GM19452 (cell line): Measurements from ENCODE around the gene LCN9.

Experiments
- ATAC-seq: cut with Tn5 transposase; IDR thresholded peaks from one replicate; pipeline ENCODE4 v1.9.1; 2021; ENCODE audit not compliant: unreplicated experiment

The LCN9 gene

DNA sequence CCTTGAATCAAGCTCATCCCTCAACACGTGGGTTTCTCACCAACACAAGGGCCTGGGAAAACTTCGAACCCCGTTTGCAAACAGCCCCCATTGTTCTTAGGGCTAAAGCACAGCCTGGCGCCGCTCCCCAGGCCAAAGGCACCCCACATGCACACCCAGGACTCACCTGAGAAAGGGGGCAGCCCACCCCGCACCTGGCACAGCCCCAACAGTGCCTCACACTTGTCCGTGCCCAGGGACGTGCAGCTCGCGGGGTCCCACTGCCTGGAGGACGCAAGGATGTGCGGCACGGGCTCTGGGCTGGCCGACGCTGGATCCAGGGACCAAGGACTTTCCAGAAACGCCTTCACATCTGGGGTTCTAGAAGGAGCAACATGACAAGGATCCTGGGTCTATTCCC lies 33.3 kb downstream of the LCN9 start:
- ATAC-seq = no peak

DNA sequence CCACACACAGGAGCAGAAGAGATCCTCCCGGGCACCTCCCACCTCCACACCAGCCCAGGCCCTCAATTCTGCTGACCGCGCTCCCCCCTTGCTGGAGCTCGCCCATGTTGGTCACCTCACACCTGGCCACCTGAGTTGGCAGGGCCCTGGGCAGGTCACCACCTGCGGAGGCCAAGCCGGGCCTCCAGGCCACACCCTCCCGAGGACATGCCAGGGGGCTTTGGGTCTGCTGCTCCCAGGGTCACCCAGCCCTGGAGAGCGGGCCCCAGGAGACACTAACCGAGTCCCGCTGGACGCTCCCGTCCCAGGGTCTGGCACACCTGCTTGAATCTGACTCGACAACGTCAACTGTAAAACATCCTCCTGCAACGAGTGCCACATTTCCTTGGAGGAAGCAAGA lies 34.1 kb downstream of the LCN9 start:
- no peak for ATAC-seq

DNA sequence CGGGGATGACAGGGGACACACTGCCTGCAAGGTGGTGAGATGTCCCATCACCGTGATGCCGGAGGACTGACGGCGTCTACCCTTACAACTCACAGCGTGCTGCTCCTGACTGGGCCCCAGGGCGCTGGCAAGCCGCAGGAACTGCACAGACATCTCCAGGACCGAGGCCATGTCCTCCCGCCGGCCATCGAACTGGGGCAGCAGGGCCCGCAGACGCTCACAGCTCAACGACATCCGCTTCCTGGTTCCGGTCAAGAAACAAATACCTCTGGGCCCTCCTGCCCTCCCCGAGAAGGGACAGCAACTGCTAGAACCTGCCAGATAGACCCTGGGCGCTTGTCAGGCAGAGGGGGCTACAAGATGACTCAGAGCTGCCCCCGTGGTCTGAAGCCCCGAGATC lies 35.1 kb downstream of the LCN9 start:
- no peak for ATAC-seq

DNA sequence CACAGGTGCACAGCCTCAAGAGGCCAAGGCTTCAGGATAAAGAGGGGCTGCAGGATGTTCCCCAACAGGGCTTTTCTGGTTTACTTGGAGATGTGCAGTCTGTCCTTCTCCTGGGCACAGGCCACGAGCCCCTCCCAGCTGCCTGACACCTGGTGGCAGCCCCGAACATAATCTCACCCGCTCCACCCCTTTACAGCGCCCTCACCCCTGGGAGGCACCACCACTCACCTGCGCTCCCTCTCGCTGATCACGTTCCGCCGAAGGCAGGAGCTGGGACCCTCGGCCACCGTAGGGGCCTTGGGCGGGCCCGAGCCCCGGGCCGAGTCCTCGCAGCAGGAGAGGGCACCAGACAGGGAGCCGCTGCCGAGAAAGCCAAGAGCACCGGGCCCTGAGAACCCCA lies 35.7 kb downstream of the LCN9 start:
- ATAC-seq = no peak

DNA sequence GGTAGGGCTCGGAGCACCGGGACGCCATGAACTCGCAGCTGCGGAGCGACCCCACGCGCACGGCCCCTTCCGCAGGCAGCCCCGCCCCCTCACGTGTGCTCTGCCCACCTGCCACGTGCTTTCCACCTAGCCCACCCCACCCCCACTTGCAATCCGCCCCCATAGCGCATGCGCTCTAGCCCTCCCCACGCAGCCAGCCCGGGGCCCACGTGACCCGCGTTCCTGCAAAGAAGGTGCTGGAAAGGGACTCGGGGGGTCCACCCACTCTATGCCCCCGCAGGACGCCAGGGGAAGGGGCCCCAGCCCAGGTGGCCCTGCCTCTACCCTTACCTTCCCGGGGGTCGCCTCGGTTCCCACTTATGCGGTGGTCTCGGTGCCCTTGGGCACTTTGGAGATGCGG lies 36.3 kb downstream of the LCN9 start, which contains the start of gene SOHLH1:
Gene SOHLH1 (minus strand): TSS at position 42 of the 400 bp plus-strand sequence. CDS start 14 bp downstream, at position 28.
- no peak for ATAC-seq

DNA sequence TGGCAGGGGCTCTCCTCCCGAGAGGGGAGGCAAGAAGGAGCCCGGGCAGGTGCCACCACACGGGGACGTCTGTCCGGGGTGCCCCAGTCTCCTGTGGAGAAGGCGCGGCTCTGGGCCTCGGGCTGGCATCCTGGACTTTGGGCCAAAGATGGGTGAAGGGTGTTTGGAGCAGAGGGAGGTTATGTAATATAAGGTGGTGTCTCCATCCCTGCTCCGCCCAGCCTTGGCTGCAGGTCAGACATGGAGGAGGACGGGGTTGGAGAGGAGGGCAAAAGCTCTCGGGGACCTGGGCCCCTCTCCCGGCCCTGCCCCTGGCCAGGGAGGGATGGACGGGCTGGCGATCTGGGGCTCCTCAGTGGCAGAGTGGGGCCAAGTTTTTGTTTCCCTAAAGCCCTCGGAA lies 37.4 kb downstream of the LCN9 start:
- ATAC-seq = no peak

DNA sequence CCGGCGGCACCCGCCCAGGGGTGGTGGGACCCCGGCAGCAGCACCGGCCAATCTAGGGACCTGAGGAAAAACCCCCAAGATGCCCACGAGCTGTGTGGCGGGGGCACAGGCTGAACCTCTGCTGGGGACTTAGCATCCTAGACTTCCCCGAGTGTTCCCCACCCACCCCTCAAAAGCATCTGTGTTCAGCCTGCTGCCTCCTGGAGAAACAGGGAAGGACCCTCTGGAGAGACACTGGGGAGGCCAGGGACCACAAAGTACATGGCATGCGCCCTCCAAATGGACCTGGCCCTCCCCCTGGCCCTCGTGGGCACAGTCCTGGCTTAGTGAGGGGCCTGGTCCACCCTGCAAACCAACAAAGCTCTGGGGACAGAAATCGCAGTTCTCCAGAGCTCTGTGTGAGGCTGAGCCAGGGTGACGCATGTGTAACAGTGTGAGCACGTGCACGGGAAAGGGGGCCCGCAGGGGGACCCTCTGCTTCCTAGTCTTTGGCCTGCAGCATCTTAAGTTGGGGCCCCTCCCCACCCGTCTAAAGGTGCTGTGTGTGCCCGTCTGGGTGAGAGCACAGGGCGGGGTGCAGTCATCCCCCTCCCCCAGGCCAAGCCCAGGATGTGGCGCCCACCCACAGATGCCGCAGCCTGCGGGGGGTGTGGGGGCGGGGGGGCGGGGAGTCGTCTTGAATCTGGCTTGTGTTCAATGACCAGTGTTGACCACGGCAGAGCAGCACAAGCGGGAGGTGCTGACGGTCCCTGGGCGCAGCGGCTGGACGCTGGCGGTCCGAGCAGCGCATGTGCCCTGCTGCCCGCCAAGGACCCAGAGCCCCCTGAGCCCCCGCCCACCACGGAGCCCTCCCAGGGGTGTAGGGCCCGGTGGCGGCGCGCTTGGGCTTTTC lies 38.2 kb downstream of the LCN9 start:
- no peak for ATAC-seq

DNA sequence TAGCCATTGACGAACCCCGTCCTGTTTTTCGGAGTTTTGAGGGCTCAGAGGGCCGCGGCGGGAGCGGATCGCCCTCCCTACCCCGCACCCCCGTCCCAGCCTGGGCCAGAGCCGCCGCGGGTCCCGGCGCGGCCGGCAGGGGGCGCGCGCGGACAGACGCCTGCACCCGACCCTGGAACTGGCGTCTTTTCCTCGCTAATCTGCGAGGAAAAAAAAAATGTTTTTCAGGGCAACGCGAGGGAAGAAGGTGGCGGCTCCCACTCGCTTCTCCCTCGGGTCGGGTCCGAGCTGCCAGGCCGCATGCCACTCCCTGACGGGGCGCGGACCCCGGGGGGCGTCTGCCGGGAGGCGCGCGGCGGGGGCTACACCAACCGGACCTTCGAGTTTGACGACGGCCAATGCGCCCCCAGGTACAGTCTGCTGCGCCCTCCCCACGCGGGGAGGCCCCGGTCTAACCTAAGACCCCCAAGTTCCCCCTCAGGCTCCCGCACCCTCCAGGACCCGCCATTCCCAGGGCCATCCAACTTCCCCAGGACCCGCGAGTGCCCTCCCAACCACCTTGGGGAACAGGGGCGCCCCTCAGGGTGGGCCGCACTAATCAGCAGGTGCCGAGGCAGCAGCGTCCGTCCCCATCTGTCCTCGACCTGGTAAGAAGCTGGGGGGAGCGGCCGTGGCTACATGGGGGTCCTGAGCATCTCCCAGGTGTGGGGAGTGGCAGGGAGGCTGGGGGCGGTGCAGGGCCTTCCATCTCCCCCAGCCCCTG lies 39.0 kb downstream of the LCN9 start, which contains the start of gene KCNT1:
Gene KCNT1 (plus strand): TSS at position 227 of the 763 bp plus-strand sequence. CDS start 74 bp downstream, at position 301.
- ATAC-seq = no peak

DNA sequence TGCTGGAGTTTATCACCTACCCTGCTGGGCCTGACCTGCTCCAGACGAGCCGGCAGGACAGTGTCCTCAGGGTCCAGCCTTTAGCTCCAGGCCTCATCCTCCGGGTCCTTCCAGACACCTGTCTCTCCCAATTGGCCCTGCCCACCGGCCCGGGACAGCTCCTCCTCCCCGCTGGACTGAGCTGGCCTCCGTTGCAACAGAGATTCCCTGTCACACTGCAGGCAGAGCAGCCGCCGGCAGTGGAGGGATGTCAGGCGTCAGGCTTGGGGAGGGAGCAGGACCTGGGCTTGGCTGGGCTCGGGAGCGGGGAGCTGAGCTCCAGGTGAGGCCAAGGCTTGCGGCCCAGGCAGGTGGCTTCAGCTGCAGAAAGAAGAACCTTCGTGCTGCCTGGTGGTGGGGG lies 40.6 kb downstream of the LCN9 start:
- no peak for ATAC-seq

DNA sequence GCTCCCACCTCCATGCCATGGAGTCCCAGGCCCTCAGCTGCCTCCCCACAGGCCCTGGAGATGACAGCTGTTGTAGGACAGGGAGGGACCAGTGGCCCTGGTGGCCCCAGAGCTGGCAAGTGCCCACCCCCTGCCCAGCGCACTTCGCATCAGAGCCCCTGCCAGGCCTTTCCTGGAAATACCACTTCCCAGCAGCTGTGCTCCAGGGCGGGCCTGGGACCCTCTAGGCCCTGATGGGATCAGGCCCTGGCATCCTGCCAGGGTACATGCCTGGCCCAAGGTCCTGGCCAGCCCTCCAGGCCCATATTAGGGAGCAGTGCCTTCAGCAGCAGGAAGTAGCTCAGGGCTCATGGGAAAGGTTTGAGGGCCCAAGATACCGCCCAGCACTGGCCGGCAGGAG lies 41.4 kb downstream of the LCN9 start:
- no peak for ATAC-seq

DNA sequence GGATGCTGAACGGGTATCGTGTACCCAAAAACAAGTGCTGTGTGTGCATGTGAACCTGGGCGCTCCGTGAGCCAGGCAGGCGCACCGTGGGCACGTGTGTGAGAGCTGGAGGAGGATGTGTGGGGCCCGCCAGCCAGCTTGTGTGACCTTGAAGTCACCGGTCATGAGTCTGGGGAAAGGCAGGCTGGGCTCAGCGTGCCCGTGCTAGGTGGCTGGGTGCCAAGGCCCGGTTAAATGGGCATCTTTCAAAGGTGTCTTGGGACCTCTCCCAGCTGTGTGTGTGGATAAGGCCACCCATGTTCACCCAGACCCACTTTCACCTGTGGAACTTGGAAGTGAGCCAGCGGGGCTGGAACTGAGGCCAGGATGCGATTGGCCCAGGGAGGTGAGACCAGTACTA lies 42.3 kb downstream of the LCN9 start:
- ATAC-seq = no peak

DNA sequence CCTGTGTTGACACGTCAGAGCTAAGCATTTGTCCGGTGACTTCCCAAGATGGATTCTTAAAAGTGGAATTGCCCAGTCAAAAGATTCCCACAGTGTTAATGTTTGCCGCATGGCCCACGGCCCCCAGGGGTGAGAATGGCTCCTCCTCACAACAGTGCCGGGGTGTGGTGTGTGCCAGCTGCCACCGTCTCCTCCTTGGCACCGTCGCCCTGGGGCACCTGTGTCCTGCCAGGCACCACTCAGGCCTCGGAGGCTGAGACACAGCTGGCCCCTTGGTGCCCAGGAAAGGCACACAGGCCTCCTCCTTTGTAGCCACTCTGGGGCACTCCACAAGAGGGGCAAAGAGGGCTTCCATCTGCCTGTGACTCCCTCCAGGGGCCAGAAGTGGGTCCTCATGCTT lies 43.2 kb downstream of the LCN9 start:
- no peak for ATAC-seq

DNA sequence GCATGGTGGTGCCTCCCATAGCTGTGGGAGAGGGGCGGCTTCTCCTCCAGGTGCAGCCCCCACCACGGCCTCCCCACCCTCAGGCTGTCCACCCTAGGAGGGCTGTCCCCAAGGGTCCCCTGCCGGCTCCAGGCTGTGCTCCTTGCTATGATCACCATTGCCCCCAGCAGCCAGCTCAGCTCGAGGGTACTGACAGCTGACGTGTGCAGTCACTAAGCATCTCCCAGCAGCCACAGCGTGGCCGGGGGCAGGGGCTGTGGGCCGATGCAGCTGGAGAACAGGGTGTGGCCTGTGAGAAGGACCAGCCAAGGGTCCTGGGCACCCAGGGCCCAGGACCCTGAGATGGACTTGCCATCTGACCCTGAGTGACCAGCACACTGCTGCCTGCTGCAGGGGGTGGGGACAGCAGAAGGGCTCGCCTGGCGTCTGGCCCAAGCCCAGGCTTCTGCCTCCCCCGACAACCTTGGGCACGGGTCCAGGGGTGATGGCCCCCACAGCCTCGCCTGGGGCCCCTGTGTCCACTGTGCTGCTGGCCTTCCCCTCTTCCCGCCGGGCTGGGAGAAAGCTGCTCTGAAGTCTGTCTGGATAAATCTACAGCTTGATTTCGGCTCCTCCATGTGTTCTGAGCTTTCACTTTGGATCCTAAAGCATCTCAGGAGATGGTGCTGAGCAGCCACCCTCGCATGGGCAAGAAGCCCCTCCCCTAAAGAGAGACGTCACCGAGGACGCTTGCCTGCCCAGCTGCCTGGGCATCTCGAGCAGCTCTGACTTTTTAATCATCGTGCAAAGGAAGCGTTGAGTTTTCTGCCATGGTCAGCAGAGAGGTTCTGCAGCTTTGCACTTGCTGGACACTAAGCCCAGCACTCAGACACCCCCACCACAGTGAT lies 44.4 kb downstream of the LCN9 start:
- ATAC-seq = no peak

DNA sequence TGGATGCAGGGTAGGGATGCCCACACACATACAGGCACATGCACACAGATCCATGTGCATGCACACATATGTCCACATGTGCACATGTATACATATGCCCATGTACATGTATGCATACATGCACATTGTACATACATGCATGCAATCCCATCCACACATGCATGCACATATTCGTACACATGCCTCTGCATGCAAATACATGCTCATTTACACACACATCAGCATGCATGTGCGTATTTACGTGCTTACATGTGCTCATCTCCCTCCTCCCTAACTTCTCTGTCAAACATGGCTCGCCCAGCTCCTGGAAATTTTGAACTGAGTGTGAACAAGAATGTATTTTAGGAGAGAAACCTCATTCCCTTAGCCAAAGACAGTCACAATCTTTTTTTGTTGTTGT lies 45.1 kb downstream of the LCN9 start:
- ATAC-seq = no peak

DNA sequence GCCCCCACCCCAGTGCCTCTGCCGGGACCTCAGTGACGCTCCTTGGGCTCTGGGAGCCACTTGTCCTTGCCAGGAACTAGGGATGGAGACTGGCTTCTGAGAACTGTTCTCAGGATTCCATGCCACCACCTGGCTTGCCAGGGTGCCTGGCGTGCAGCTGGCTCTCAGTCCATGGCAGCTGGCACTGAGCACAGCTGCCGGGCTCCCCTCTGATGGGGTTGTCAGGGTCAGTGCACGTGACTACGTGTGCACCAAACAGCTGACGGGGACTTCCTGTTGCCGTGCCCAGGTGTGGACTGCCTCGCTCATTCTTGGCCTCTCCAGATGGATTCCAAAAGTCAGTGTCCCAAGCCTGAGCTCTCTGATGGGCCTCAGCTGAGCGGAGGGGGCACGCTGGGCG lies 48.3 kb downstream of the LCN9 start:
- no peak for ATAC-seq

DNA sequence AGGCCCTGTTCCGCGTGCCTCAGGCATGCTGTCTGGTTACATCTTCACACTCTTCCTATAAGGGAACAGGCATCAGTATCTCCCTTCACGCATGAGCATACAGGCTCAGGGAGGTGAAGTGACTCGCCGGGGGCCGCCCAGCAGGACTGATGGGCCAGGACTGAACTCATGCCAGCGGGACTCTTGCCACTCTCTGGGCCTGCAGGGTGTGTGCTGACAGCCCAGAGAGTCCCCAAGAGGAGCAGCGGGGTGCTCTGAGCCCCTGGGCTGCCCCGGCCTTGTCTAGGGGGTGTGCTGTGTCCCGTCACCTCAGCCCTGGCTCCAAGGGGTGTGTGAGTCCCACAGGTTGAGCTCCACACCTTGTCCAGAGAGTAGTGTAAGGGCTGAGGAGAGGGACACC lies 48.8 kb downstream of the LCN9 start:
- ATAC-seq = no peak

DNA sequence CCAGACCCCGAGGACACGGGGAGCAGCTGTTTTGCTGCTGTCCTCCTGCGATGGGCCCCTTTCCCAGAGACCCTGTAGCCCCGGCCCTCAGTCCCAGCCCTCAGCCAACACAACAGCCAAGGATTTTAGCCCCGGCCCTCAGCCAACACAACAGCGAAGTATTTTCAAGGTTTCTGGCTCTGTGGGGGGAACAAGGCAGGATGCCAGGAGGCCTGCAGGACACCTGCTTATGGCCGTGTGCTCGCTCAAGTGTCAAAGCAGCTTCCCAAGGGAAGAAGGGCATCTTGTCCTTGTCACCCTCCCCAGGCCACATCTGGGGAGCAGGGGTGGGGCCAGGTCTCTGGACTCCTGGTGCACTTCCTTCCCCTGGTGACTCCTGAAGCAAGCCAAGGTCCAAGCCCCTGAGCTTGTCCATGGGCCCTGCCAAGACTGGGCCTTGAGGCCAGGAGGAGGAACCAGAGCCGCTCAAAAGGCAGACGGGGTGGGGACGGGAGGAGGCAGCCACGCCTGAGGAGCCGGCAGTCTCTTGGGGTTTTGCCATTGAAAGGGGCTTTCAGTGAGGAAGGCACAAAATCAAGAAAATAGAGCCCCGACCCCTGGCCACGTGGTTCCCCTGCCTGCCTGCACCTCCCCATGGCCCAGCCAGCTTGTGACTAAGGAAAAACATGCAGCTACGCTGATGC lies 49.6 kb downstream of the LCN9 start:
- no peak for ATAC-seq

DNA sequence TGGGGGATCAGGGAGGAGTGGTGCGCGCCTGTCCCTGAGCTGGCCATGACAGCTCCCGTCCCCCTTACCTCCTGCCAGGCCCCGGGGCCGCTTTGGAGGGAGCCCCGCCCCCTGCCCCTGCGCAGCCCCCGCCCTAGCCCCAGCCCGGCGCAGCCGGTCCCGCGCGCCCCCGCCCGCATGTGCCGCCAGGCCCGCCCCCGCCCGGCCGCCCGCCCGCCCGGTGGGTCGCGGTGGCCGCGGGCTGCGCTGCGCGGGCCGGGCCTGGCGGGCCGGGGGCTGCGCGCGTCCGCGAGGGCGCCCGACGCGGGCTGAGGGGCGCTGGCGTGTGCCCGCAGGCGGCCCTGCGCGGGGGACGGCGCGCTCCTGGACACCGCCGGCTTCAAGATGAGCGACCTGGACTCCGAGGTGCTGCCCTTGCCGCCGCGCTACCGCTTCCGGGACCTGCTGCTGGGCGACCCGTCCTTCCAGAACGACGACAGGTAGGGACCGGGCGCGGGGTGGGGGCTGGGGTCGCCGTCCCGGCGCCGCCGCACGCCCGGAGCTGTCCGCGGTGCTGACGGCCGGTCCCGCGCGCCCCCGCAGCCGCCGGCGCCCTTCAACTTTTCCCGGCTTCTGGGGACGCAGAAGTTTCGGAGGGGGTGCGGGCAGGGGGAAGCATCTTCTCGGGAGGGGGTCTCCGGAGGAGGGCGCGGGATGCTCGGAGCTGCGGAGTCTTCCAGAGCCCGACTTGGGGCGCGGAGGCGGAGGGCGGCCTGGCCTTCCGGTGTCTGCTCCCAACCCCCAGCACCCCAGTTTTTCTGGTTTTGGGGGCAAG lies 51.3 kb downstream of the LCN9 start:
- ATAC-seq = no peak

DNA sequence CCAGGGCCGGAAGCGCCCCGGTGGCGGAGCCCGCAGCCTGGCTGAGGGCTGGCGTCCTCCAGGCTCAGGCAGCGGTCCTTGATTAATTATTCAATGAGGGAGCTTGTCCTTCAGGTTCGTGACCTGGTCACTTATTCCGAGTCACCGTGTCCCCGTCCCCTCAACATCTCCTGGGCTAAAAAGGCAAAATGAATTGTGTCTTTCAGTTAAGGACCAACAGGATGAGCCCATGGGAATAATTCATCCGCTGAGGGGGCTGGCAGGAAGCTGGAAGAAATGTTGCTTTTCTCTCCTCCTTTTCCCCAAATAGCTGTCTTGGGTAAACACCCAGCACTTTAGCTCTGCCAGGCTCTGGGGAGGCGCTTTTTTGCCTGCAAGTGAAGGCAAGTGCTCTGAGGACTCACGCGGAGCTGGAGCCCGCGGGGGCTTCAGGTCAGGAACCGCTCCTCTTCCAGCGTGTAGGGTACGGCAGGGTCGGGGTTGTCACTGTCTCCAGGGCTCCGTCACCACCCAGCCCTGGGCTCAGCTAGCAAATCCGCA lies 52.0 kb downstream of the LCN9 start:
- ATAC-seq = no peak
